ENCODE data around the gene GLA.

Gene GLA

DNA sequence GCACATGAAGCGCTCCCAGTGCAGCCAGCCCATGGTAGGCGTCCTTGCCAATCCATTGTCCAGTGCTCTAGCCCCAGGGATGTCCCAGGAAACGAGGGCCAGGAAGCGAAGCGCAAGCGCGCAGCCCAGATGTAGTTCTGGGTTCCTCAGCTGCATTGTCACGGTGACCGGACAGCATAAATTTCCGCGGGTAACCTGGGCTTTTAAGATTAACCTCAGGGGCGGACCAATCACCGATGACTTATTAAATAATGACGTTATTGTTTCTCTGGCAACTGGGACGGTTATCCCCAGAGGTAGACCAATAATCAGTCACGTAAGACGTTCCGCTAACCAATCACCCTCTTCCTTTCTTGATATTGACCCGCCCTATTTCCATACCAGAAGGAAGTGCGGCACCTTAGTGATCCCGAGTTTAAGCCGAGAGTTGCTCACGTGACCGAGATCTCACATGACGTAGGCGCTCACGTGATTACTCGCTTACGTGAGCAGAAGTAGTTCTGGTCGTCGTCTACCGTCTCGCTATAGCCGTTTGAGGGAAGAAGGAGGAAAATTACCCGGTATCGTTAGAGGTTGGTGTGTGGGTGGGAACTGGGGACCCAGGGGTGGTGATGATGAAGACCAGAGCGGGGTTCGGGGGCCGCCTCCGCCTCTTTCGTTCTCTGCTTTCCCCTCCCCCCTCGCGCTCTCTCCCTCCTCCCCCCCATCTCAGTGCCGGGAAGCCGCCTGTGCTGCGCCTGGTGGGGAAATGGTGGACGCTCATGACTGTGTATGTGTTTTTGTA, at the start of gene GLA, which contains the start of gene HNRNPH2:
Gene GLA (minus strand): TSS at position 178 of the 784 bp plus-strand sequence. CDS start 22 bp downstream, at position 156.
Gene HNRNPH2 (plus strand): TSS at position 475 of the 784 bp plus-strand sequence. CDS start 3,767 bp downstream, outside the sequence.
- POLR2A ChIA-PET = interaction anchor here (0.7 to 1.9 kb wide), 2 partner anchors 11 to 17 kb away, joined by 5 to 11 read pairs; partner anchors contain the start of gene RPL36A
- CTCF ChIA-PET = no interaction called here
- peak; percentile 97 for DNase-seq (ENCODE audit: low read depth, low spot score)
- TF ChIP-seq, protein P1, sequence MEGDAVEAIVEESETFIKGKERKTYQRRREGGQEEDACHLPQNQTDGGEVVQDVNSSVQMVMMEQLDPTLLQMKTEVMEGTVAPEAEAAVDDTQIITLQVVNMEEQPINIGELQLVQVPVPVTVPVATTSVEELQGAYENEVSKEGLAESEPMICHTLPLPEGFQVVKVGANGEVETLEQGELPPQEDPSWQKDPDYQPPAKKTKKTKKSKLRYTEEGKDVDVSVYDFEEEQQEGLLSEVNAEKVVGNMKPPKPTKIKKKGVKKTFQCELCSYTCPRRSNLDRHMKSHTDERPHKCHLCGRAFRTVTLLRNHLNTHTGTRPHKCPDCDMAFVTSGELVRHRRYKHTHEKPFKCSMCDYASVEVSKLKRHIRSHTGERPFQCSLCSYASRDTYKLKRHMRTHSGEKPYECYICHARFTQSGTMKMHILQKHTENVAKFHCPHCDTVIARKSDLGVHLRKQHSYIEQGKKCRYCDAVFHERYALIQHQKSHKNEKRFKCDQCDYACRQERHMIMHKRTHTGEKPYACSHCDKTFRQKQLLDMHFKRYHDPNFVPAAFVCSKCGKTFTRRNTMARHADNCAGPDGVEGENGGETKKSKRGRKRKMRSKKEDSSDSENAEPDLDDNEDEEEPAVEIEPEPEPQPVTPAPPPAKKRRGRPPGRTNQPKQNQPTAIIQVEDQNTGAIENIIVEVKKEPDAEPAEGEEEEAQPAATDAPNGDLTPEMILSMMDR (IDR thresholded peaks at IDR 0.05; ENCODE audit: insufficient read depth, low read length, missing control alignments) = peak; percentile 11
- H3K4me3 ChIP-seq (ENCODE audit: low read depth, low read length) = peak within 1 kb of the TSS; percentile 80

- ChIA-PET POLR2A (no interaction called here), CTCF (no interaction called here)
- TF ChIP-seq, protein P1 (IDR thresholded peaks at IDR 0.05; ENCODE audit: insufficient read depth, low read length, missing control alignments) = no peak
Observed at GRCh38 chrX:101452056-101452455, 44.3 kb upstream of the GLA start.

DNA sequence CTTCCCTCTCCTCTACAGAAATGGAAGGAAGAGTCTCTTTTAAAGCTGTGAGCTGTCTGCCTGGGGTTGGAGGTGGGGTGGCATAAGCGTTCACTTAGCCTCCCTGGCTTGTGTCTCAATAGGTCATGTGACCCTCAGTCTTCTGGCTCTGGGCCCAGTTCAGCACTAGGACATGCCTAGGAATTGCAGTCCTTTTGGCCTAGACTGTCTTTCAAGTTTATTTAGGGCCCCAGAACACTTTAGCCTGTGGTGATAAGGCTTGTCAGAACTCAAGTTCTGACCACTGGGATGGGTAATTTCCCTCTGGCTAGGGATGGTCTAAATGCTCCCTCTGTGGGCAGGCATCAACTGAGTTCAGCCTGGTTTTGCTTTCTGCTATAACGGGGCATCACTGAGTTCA, 43.2 kb upstream of the GLA start:
- TF ChIP-seq, protein P1 (IDR thresholded peaks at IDR 0.05; ENCODE audit: insufficient read depth, low read length, missing control alignments) = no peak
- no peak overlapping the region for H3K4me3 ChIP-seq (ENCODE audit: low read depth, low read length)
- ChIA-PET POLR2A (no interaction called here), CTCF (no interaction called here)
- DNase-seq (ENCODE audit: low read depth, low spot score) = no peak

More at GRCh38 chrX:101452056-101452455, 44.3 kb upstream of the GLA start:
- H3K4me3 ChIP-seq (ENCODE audit: low read depth, low read length) = no peak overlapping the region
- DNase-seq (ENCODE audit: low read depth, low spot score) = no peak

DNA sequence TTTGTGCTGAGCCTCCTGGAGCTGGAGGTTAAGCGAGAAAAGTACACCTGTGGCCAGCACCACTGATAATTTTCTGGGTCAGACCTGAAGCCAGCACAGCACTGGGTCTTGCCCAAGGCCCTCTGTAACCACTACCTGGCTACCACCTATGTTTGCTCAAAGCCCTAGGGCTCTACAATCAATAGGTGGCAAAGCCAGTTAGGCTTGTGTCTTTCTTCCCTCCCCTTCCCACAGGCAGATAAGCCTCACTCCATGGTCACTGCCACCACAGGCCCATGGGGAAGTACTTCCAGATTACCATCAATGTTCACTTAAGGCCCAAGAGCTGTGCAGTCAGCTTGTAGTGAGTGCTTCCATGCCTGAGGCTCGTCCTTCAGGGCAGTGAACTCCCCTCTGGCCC, 42.4 kb upstream of the GLA start:
- CTCF ChIA-PET = no interaction called here
- no peak for DNase-seq (ENCODE audit: low read depth, low spot score)
- H3K4me3 ChIP-seq (ENCODE audit: low read depth, low read length) = no peak overlapping the region
- POLR2A ChIA-PET = no interaction called here
- TF ChIP-seq, protein P1 (IDR thresholded peaks at IDR 0.05; ENCODE audit: insufficient read depth, low read length, missing control alignments) = no peak

GRCh38 chrX:101449279-101449678, 41.6 kb upstream of the GLA start:
- ChIA-PET CTCF (no interaction called here), POLR2A (no interaction called here)
- TF ChIP-seq, protein P1 (IDR thresholded peaks at IDR 0.05; ENCODE audit: insufficient read depth, low read length, missing control alignments) = no peak
- no peak for DNase-seq (ENCODE audit: low read depth, low spot score)
- H3K4me3 ChIP-seq (ENCODE audit: low read depth, low read length) = no peak overlapping the region

- TF ChIP-seq, protein P1 (IDR thresholded peaks at IDR 0.05; ENCODE audit: insufficient read depth, low read length, missing control alignments) = no peak
- no peak overlapping the region for H3K4me3 ChIP-seq (ENCODE audit: low read depth, low read length)
- ChIA-PET CTCF (no interaction called here), POLR2A (no interaction called here)
- DNase-seq (ENCODE audit: low read depth, low spot score) = no peak
Observed at GRCh38 chrX:101442085-101442484, 34.4 kb upstream of the GLA start.
